ENCODE measurements around the gene ANO8. TPM values are rescaled to one million over a fixed set of nuclear protein-coding genes. Genes with fewer than 3 reads are reported as not detected.

The ANO8 gene
- total and polyA plus RNA-seq, 2 of the 13 experiments (the other 11 are each of a cell fraction or from before 2014, with no cell fraction given), result 1.8 to 3.5 TPM

GRCh38 chr19:17305216-17305516 lies 29.5 kb downstream of the ANO8 start (continued):
- TF ChIP-seq ZNF275 (CRISPR knock-in tag; IDR thresholded peaks at IDR 0.05; ENCODE audit: borderline replicate concordance), result no peak
- TF ChIP-seq MLXIP (CRISPR knock-in tag; IDR thresholded peaks at IDR 0.05; ENCODE audit: borderline replicate concordance), result no peak

- intact Hi-C loops (cut with micrococcal nuclease; ENCODE audit: unreplicated experiment) (loop anchor here (1.0 kb wide), 1 partner anchor 37 kb away; the partner anchor contains the start of gene BABAM1), in situ Hi-C loops (cut with HindIII; ENCODE audit: extremely low pct_ligation_motif_present, low pct_unique_long_range_greater_than_20kb) (no loop called here)
- FAIRE-seq (no peak), ATAC-seq (no peak), DNase-seq (ENCODE audit: low spot score) (no peak)
- H3K4me2 ChIP-seq (ENCODE audit: low read depth, low read length), result peak overlapping the region; percentile 97
- no peaks in the 10 kb centered on the region; a peak in 1 of 5 replicates for H3K27me3 ChIP-seq (ENCODE audit: control insufficient read depth in 1 of 2, insufficient read depth in 2 of 2, low read length in 2 of 2)
- H3K36me3 ChIP-seq (replicated peaks in 1 of 2; ENCODE audit: control insufficient read depth in 1 of 2, insufficient read depth in 2 of 2, low read length in 2 of 2), result no peaks in the 10 kb centered on the region
- CTCF ChIA-PET (ENCODE audit: low intra/inter-chr PET ratio, low total read pairs), result no interaction called here
- no peaks in the 10 kb centered on the region for H3K9me3 ChIP-seq (ENCODE audit: low read length)
- no TSS peak for BruUV-seq (replicated peaks)
- H3K79me2 ChIP-seq (ENCODE audit: insufficient read depth, low read length), result peaks cover 4% of the 10 kb centered on the region
- no peaks in the 10 kb centered on the region for H4K20me1 ChIP-seq (ENCODE audit: insufficient read depth, low read length)
- H3K27ac ChIP-seq (ENCODE audit: extremely low read length, insufficient read depth, low read length), result peak overlapping the region; percentile 48
- peak; percentile 70 for TF ChIP-seq ZNF121 (CRISPR knock-in tag; IDR thresholded peaks at IDR 0.05)
- 0 out of 2 replicates have a peak, but pooled peaks have one; percentile 10 for TF ChIP-seq ZNF317 (CRISPR knock-in tag; IDR thresholded peaks at IDR 0.05)
- no peak for TF ChIP-seq FOSL2 (CRISPR knock-in tag; IDR thresholded peaks at IDR 0.05)
- no peak for TF ChIP-seq ZBTB44 (CRISPR knock-in tag; IDR thresholded peaks at IDR 0.05)
- TF ChIP-seq SMAD1 (CRISPR knock-in tag; IDR thresholded peaks at IDR 0.05; ENCODE audit: borderline replicate concordance, low read depth), result no peak
- no peak for TF ChIP-seq NR0B2 (CRISPR knock-in tag; IDR thresholded peaks at IDR 0.05)
- peak; percentile 78 for TF ChIP-seq ZNF652 (CRISPR knock-in tag; IDR thresholded peaks at IDR 0.05; ENCODE audit: borderline replicate concordance, low read depth)
- no peak for TF ChIP-seq ZNF180 (CRISPR knock-in tag; IDR thresholded peaks at IDR 0.05; ENCODE audit: borderline replicate concordance, low read depth)
- TF ChIP-seq SALL2 (CRISPR knock-in tag; IDR thresholded peaks at IDR 0.05), result no peak
- TF ChIP-seq HCFC1 (IDR thresholded peaks at IDR 0.05; ENCODE audit: low read depth, low read length), result no peak
- H2AFZ ChIP-seq (ENCODE audit: low read length), result no peak overlapping the region
- H3K9ac ChIP-seq (ENCODE audit: insufficient read depth, low read depth, low read length), result 0 out of 2 replicates have a peak overlapping the region, but pooled peaks have one; percentile 33
- peaks cover 33% of the 10 kb centered on the region for H3K4me1 ChIP-seq (ENCODE audit: insufficient read depth, low read length)
- 53% methylated on average over 12 of the region's 12 CpGs for WGBS (ENCODE audit: low lambda C conversion rate)
- peak overlapping the region in 1 of 3 experiments; percentile 85; a peak in 3 of 6 replicates for H3K4me3 ChIP-seq (replicated peaks in 1 of 3; ENCODE audit: insufficient read depth in 1 of 3, low read depth in 2 of 3, low read length in 3 of 3)
- POLR2A ChIA-PET, result interaction anchor here (0.7 to 1.8 kb wide), 16 partner anchors 13 to 302 kb away, joined by 3 to 13 read pairs (median 4); partner anchors contain the start of genes BABAM1, BST2, MVB12A and OCEL1
Observed at GRCh38 chr19:17304386-17305215, 30.1 kb downstream of the ANO8 start.
